ENCODE results near the gene ACRV1.

Gene ACRV1

GRCh38 chr11:125690006-125690405 lies 9.4 kb upstream of the ACRV1 start:
- no peak for TF ChIP-seq SPI1 (IDR thresholded peaks at IDR 0.05; ENCODE audit: low read depth, low read length)
- no peak for TF ChIP-seq POLR2AphosphoS5 (IDR thresholded peaks at IDR 0.05; ENCODE audit: low read depth, low read length)
- no peak for TF ChIP-seq POLR2A (IDR thresholded peaks at IDR 0.05; ENCODE audit: low read depth, low read length)
- no peak for TF ChIP-seq TAF1 (IDR thresholded peaks at IDR 0.05; ENCODE audit: low read depth, low read length)
- TF ChIP-seq POU2F2 (IDR thresholded peaks at IDR 0.05; ENCODE audit: low read depth, low read length), result no peak
- DNase-seq (ENCODE audit: insufficient read length, low spot score) (no peak), FAIRE-seq (no peak)

DNA sequence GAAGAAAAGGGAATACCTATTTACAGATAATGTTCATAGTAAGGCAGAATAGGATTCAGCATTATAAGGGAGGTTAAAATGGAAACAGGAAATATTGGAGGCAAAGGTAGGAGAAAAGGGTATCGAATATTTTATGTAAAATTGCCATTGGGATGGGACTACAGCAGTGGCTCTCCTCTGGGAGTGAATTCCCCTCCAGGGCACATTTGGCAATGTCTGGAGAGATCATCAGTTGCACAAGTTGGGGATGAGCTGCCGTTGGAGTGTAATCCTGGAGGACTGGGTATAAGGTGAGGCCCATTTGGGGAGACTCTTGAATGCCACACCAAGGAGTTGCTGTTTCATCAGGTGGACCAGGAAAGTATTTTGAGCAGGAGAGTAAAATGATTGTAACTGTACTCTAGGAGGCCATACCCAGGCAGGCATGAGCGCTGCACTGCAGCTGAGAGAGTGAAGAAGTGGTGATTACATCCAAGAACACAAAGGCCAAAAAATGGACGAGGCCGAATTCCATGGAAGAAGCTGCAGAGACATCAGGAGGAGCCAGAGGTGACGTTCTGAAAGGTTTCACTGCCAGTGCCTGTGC lies 8.7 kb upstream of the ACRV1 start:
- FAIRE-seq (no peak), DNase-seq (ENCODE audit: insufficient read length, low spot score) (no peak)
- TF ChIP-seq POLR2AphosphoS5 (IDR thresholded peaks at IDR 0.05; ENCODE audit: low read depth, low read length) (no peak), SPI1 (IDR thresholded peaks at IDR 0.05; ENCODE audit: low read depth, low read length) (no peak), POU2F2 (IDR thresholded peaks at IDR 0.05; ENCODE audit: low read depth, low read length) (no peak), POLR2A (IDR thresholded peaks at IDR 0.05; ENCODE audit: low read depth, low read length) (no peak), TAF1 (IDR thresholded peaks at IDR 0.05; ENCODE audit: low read depth, low read length) (no peak), PAX5 (IDR thresholded peaks at IDR 0.05; ENCODE audit: insufficient read depth, low read length, severe bottlenecking) (no peak)

DNA sequence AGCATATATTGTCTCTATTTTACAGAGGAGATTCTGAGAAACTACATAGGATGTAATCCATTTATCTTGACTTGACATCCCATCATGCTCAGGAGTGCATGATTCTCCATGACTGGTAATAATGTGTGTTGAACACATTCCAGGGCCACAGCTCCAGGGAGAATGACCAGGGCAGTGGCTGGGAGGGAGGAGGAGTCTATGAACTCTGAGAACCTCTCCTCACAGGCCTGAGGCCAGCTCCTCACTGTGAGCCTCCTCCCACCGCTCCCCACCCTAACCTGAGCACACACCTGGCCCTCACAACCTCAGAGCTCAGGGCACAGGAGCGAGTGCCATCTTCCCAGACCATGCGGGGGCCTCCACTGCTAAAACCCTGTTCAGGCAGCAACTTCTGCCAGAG lies 8.0 kb upstream of the ACRV1 start:
- TF ChIP-seq PAX5 (IDR thresholded peaks at IDR 0.05; ENCODE audit: insufficient read depth, low read length, severe bottlenecking), result no peak
- no peak for TF ChIP-seq TAF1 (IDR thresholded peaks at IDR 0.05; ENCODE audit: low read depth, low read length)
- TF ChIP-seq POLR2AphosphoS5 (IDR thresholded peaks at IDR 0.05; ENCODE audit: low read depth, low read length), result no peak
- no peak for TF ChIP-seq POU2F2 (IDR thresholded peaks at IDR 0.05; ENCODE audit: low read depth, low read length)
- TF ChIP-seq SPI1 (IDR thresholded peaks at IDR 0.05; ENCODE audit: low read depth, low read length), result no peak
- TF ChIP-seq POLR2A (IDR thresholded peaks at IDR 0.05; ENCODE audit: low read depth, low read length), result no peak
- no peak for FAIRE-seq
- no peak for DNase-seq (ENCODE audit: insufficient read length, low spot score)

GRCh38 chr11:125688066-125688465 lies 7.4 kb upstream of the ACRV1 start:
- TF ChIP-seq POLR2AphosphoS5 (IDR thresholded peaks at IDR 0.05; ENCODE audit: low read depth, low read length), result no peak
- TF ChIP-seq PAX5 (IDR thresholded peaks at IDR 0.05; ENCODE audit: insufficient read depth, low read length, severe bottlenecking), result no peak
- no peak for TF ChIP-seq TAF1 (IDR thresholded peaks at IDR 0.05; ENCODE audit: low read depth, low read length)
- TF ChIP-seq POLR2A (IDR thresholded peaks at IDR 0.05; ENCODE audit: low read depth, low read length), result no peak
- TF ChIP-seq POU2F2 (IDR thresholded peaks at IDR 0.05; ENCODE audit: low read depth, low read length), result no peak
- no peak for TF ChIP-seq SPI1 (IDR thresholded peaks at IDR 0.05; ENCODE audit: low read depth, low read length)
- DNase-seq (ENCODE audit: insufficient read length, low spot score), result no peak

DNA sequence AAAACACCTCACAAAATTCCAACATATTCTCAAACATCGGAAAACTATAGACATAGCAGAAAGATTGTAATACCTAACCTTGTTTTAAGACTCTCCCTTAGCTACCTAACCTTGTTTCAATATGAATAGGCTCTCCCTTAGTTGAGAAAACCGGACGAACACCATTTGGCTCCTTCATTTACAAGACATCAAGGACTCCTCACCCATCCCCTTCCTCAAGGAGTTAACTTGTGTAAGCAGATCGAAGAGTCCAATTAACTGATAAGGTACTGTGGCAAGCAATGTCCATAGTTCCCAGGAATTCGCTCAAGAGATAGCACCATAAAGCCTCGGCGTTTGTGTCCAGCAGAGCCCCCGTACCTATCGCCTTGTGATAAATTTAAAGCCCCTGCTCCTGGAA lies 4.6 kb upstream of the ACRV1 start:
- FAIRE-seq (no peak), DNase-seq (ENCODE audit: insufficient read length, low spot score) (no peak)
- TF ChIP-seq PAX5 (IDR thresholded peaks at IDR 0.05; ENCODE audit: insufficient read depth, low read length, severe bottlenecking) (no peak), POU2F2 (IDR thresholded peaks at IDR 0.05; ENCODE audit: low read depth, low read length) (no peak), TAF1 (IDR thresholded peaks at IDR 0.05; ENCODE audit: low read depth, low read length) (no peak), POLR2AphosphoS5 (IDR thresholded peaks at IDR 0.05; ENCODE audit: low read depth, low read length) (no peak), SPI1 (IDR thresholded peaks at IDR 0.05; ENCODE audit: low read depth, low read length) (no peak), POLR2A (IDR thresholded peaks at IDR 0.05; ENCODE audit: low read depth, low read length) (no peak)

More at GRCh38 chr11:125688066-125688465, 7.4 kb upstream of the ACRV1 start:
- no peak for FAIRE-seq

DNA sequence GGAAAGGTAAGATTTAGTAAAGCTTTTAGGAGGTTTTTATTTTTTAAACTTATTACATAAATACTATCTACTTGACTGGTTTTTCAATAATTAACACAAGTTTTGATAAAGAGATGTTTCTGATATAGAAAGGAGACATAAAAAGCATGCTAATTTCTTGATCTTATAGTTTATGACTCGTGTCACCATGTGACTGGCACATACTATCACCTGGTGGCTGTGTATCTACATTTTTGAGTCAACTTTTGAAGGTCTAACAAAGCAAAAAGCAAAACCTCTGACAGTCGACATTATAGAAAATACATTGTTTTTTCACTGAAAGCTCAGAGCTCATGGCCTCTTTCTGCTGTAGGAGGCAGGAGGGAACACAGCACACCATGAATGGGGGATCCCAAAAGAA lies 810 bp downstream of the ACRV1 start:
- no peak for FAIRE-seq
- no peak for DNase-seq (ENCODE audit: insufficient read length, low spot score)

DNA sequence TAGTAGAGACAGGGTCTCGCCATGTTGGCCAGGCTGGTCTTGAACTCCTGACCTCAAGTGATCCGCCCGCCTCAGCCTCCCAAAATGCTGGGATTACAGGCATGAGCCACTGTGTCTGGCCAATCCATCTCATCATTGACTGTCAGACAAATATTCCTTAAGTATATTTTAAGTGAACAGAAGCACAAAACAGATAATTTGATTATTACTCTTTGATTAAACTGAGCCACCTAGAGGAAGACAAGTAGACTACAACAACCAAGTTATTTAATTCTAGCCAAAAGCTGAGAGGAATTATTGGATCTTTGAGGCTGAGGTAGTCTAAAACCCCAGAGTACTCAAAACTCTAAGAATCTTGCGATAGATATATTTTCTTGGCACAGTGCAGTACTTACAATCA lies 1.2 kb downstream of the ACRV1 start:
- no peak for TF ChIP-seq PAX5 (IDR thresholded peaks at IDR 0.05; ENCODE audit: insufficient read depth, low read length, severe bottlenecking)
- TF ChIP-seq POLR2AphosphoS5 (IDR thresholded peaks at IDR 0.05; ENCODE audit: low read depth, low read length), result no peak
- TF ChIP-seq POLR2A (IDR thresholded peaks at IDR 0.05; ENCODE audit: low read depth, low read length), result no peak
- no peak for TF ChIP-seq SPI1 (IDR thresholded peaks at IDR 0.05; ENCODE audit: low read depth, low read length)
- TF ChIP-seq POU2F2 (IDR thresholded peaks at IDR 0.05; ENCODE audit: low read depth, low read length), result no peak
- TF ChIP-seq TAF1 (IDR thresholded peaks at IDR 0.05; ENCODE audit: low read depth, low read length), result no peak
- no peak for DNase-seq (ENCODE audit: insufficient read length, low spot score)
- no peak for FAIRE-seq

More for the DNA sequence above, 810 bp downstream of the ACRV1 start:
- TF ChIP-seq PAX5 (IDR thresholded peaks at IDR 0.05; ENCODE audit: insufficient read depth, low read length, severe bottlenecking) (no peak), POLR2A (IDR thresholded peaks at IDR 0.05; ENCODE audit: low read depth, low read length) (no peak), POLR2AphosphoS5 (IDR thresholded peaks at IDR 0.05; ENCODE audit: low read depth, low read length) (no peak), POU2F2 (IDR thresholded peaks at IDR 0.05; ENCODE audit: low read depth, low read length) (no peak), TAF1 (IDR thresholded peaks at IDR 0.05; ENCODE audit: low read depth, low read length) (no peak), SPI1 (IDR thresholded peaks at IDR 0.05; ENCODE audit: low read depth, low read length) (no peak)

GRCh38 chr11:125675196-125675595 lies 5.5 kb downstream of the ACRV1 start:
- TF ChIP-seq PAX5 (IDR thresholded peaks at IDR 0.05; ENCODE audit: insufficient read depth, low read length, severe bottlenecking) (no peak), POU2F2 (IDR thresholded peaks at IDR 0.05; ENCODE audit: low read depth, low read length) (no peak), POLR2AphosphoS5 (IDR thresholded peaks at IDR 0.05; ENCODE audit: low read depth, low read length) (no peak), TAF1 (IDR thresholded peaks at IDR 0.05; ENCODE audit: low read depth, low read length) (no peak)
- FAIRE-seq (no peak), DNase-seq (ENCODE audit: insufficient read length, low spot score) (no peak)

DNA sequence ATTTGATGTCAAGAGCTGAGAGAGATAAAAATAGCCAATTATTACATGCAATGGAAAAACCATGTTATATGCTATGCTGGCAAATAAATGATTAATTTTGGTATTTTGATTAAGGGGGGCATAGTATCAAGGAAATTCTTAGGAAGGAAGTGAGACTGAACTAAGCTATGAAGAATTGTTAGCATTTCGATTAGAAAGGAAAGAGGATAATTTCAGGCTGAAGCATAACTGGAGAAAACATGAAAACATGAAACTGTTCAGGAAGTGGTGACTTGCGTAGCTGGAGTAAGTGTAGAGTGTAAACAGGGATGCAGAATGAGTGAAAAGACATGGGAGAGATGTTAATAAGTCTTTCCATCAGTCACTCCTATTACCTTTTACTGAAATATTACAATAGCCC lies 6.4 kb downstream of the ACRV1 start:
- TF ChIP-seq TAF1 (IDR thresholded peaks at IDR 0.05; ENCODE audit: low read depth, low read length) (no peak), POLR2AphosphoS5 (IDR thresholded peaks at IDR 0.05; ENCODE audit: low read depth, low read length) (no peak), POU2F2 (IDR thresholded peaks at IDR 0.05; ENCODE audit: low read depth, low read length) (no peak), SPI1 (IDR thresholded peaks at IDR 0.05; ENCODE audit: low read depth, low read length) (no peak), POLR2A (IDR thresholded peaks at IDR 0.05; ENCODE audit: low read depth, low read length) (no peak), PAX5 (IDR thresholded peaks at IDR 0.05; ENCODE audit: insufficient read depth, low read length, severe bottlenecking) (no peak)
- no peak for FAIRE-seq

GRCh38 chr11:125671561-125671960 lies 9.1 kb downstream of the ACRV1 start:
- no peak for TF ChIP-seq TAF1 (IDR thresholded peaks at IDR 0.05; ENCODE audit: low read depth, low read length)
- TF ChIP-seq PAX5 (IDR thresholded peaks at IDR 0.05; ENCODE audit: insufficient read depth, low read length, severe bottlenecking), result no peak
- TF ChIP-seq SPI1 (IDR thresholded peaks at IDR 0.05; ENCODE audit: low read depth, low read length), result no peak
- no peak for TF ChIP-seq POLR2AphosphoS5 (IDR thresholded peaks at IDR 0.05; ENCODE audit: low read depth, low read length)
- TF ChIP-seq POLR2A (IDR thresholded peaks at IDR 0.05; ENCODE audit: low read depth, low read length), result no peak
- TF ChIP-seq POU2F2 (IDR thresholded peaks at IDR 0.05; ENCODE audit: low read depth, low read length), result no peak
- DNase-seq (ENCODE audit: insufficient read length, low spot score) (no peak), FAIRE-seq (no peak)

More for the DNA sequence above, 6.4 kb downstream of the ACRV1 start:
- DNase-seq (ENCODE audit: insufficient read length, low spot score), result no peak
